Neural crest cell (in vitro differentiated cells): ENCODE data around the gene TWIST2. TPM values are rescaled to one million over a fixed set of nuclear protein-coding genes. Genes with fewer than 3 reads are reported as not detected.

Source experiments
- DNase-seq: peaks from one replicate; pipeline ENCODE4 v3.0.0; 2021; ENCODE audit warnings: low read depth, mixed read lengths, low spot score
- H3K27ac Mint-ChIP-seq: one replicate; pipeline ENCODE4 v1.8.0; 2021; ENCODE audit warnings: mild to moderate bottlenecking, mixed read lengths; ENCODE audit not compliant: unreplicated experiment
- H3K27me3 Mint-ChIP-seq: 2 replicates; pipeline ENCODE4 v1.8.0; 2021; ENCODE audit warnings: low read depth, mild to moderate bottlenecking, mixed read lengths
- H3K36me3 Mint-ChIP-seq: 2 replicates; pipeline ENCODE4 v1.8.0; 2021; ENCODE audit warnings: low read depth, mild to moderate bottlenecking, mixed read lengths
- H3K4me1 Mint-ChIP-seq: 2 replicates; pipeline ENCODE4 v1.8.0; 2021; ENCODE audit warnings: mixed read lengths
- H3K4me3 Mint-ChIP-seq: one replicate; pipeline ENCODE4 v1.8.0; 2021; ENCODE audit warnings: mild to moderate bottlenecking, mixed read lengths
- H3K9me3 Mint-ChIP-seq: 2 replicates; pipeline ENCODE4 v1.8.0; 2021; ENCODE audit warnings: mixed read lengths
- CTCF ChIP-seq: fragments of 200-600 bp; sonication (generic); conservative IDR thresholded peaks from 2 replicates; pipeline ENCODE4 v1.5.0; 2021; ENCODE audit warnings: antibody characterized with exemption, mild to moderate bottlenecking
- total RNA-seq: library from RNA; stranded (reverse); gene quantifications from 2 replicates; pipeline ENCODE4 v1.2.1, GENCODE V29; 2021

Gene TWIST2
- total RNA-seq, 1 donor from 2014 or later, result 0.96 TPM

GRCh38 chr2:238856713-238857567, 9.1 kb downstream of the TWIST2 start:
- Mint-ChIP-seq H3K36me3 (no peaks in the 10 kb centered on the region), H3K9me3 (no peaks in the 10 kb centered on the region), H3K27ac (no peak overlapping the region), H3K4me1 (peaks cover 15% of the 10 kb centered on the region), H3K4me3 (no peak overlapping the region), H3K27me3 (peaks cover 33% of the 10 kb centered on the region)
- no peak for DNase-seq
- no peak for TF ChIP-seq CTCF

- H3K9me3 Mint-ChIP-seq, result no peaks in the 10 kb centered on the region
- no peak for DNase-seq
- peaks cover 18% of the 10 kb centered on the region for H3K4me1 Mint-ChIP-seq
- H3K27me3 Mint-ChIP-seq, result peaks cover 26% of the 10 kb centered on the region
- no peak overlapping the region for H3K4me3 Mint-ChIP-seq
- no peak for TF ChIP-seq CTCF
- no peaks in the 10 kb centered on the region for H3K36me3 Mint-ChIP-seq
- H3K27ac Mint-ChIP-seq, result no peak overlapping the region
These were observed 10.1 kb downstream of the TWIST2 start for GRCh38 chr2:238857959-238858358.

- no peak overlapping the region for H3K4me3 Mint-ChIP-seq
- H3K4me1 Mint-ChIP-seq, result peaks cover 17% of the 10 kb centered on the region
- no peak for DNase-seq
- H3K27me3 Mint-ChIP-seq, result peaks cover 9% of the 10 kb centered on the region
- TF ChIP-seq CTCF, result no peak
- no peaks in the 10 kb centered on the region for H3K36me3 Mint-ChIP-seq
- H3K9me3 Mint-ChIP-seq, result no peaks in the 10 kb centered on the region
- no peak overlapping the region for H3K27ac Mint-ChIP-seq
These were observed 11.9 kb downstream of the TWIST2 start for GRCh38 chr2:238859636-238860347.

GRCh38 chr2:238861013-238861730, 13.3 kb downstream of the TWIST2 start:
- Mint-ChIP-seq H3K27me3 (peaks cover 3% of the 10 kb centered on the region), H3K4me3 (no peak overlapping the region), H3K36me3 (no peaks in the 10 kb centered on the region), H3K27ac (no peak overlapping the region), H3K4me1 (peaks cover 19% of the 10 kb centered on the region), H3K9me3 (no peaks in the 10 kb centered on the region)
- TF ChIP-seq CTCF, result no peak
- no peak for DNase-seq

GRCh38 chr2:238861766-238862315, 14.0 kb downstream of the TWIST2 start:
- DNase-seq, result no peak

More at GRCh38 chr2:238861766-238862315, 14.0 kb downstream of the TWIST2 start:
- no peak overlapping the region for H3K4me3 Mint-ChIP-seq
- peaks cover 3% of the 10 kb centered on the region for H3K27me3 Mint-ChIP-seq
- TF ChIP-seq CTCF, result no peak
- no peaks in the 10 kb centered on the region for H3K36me3 Mint-ChIP-seq
- H3K9me3 Mint-ChIP-seq, result no peaks in the 10 kb centered on the region
- H3K27ac Mint-ChIP-seq, result no peak overlapping the region
- peaks cover 19% of the 10 kb centered on the region for H3K4me1 Mint-ChIP-seq
